Measurements from ENCODE around the gene GREB1L. TPM values are rescaled to one million over a fixed set of nuclear protein-coding genes. Genes with fewer than 3 reads are reported as not detected.

The GREB1L gene
- total RNA-seq, 1 donor, result 25.0 TPM

DNA sequence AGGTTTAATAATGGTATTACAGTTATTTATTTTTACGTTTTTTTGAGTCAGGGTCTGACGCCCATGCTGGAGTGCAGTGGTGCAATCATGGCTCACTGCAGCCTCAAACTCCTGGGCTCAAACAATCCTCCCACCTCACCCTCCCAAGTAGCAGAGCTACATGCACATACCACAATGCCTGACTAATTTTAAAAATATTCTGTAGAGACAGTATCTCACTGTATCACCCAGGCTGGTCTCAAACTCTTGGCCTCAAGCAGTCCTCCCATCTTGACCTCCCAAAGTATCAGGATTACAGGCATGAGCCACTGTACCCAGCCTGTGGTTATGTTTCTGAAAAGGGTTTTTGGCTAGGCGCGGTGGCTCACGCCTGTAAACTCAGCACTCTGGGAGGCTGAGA is 237.7 kb downstream of the GREB1L start:
- H3K4me3 ChIP-seq (ENCODE audit: low read depth, low read length), result no peak overlapping the region
- no peak for DNase-seq (ENCODE audit: low read depth)
- TF ChIP-seq, protein P1, sequence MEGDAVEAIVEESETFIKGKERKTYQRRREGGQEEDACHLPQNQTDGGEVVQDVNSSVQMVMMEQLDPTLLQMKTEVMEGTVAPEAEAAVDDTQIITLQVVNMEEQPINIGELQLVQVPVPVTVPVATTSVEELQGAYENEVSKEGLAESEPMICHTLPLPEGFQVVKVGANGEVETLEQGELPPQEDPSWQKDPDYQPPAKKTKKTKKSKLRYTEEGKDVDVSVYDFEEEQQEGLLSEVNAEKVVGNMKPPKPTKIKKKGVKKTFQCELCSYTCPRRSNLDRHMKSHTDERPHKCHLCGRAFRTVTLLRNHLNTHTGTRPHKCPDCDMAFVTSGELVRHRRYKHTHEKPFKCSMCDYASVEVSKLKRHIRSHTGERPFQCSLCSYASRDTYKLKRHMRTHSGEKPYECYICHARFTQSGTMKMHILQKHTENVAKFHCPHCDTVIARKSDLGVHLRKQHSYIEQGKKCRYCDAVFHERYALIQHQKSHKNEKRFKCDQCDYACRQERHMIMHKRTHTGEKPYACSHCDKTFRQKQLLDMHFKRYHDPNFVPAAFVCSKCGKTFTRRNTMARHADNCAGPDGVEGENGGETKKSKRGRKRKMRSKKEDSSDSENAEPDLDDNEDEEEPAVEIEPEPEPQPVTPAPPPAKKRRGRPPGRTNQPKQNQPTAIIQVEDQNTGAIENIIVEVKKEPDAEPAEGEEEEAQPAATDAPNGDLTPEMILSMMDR (IDR thresholded peaks at IDR 0.05; ENCODE audit: insufficient read depth, low read depth, low read length), result no peak

DNA sequence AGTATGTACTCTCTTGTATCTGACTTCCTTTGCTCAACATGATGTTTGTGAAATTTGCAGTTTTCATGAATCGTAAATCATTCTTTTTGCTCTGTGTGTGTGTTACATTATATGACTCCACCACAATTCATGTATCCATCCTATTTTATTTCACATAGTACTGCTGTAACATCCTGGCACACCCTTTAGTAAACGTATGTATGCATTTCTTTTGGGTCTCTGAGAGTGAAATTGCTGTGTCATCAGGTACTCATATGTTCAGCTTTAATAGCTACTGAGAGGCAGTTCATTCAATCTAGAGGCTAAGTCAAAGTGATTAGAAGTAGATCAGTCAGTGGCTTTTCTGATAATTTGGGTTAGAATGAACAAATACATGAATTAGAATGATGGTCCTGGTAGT is 239.7 kb downstream of the GREB1L start:
- no peak overlapping the region for H3K4me3 ChIP-seq (ENCODE audit: low read depth, low read length)
- TF ChIP-seq, protein P1 (IDR thresholded peaks at IDR 0.05; ENCODE audit: insufficient read depth, low read depth, low read length), result no peak
- no peak for DNase-seq (ENCODE audit: low read depth)

DNA sequence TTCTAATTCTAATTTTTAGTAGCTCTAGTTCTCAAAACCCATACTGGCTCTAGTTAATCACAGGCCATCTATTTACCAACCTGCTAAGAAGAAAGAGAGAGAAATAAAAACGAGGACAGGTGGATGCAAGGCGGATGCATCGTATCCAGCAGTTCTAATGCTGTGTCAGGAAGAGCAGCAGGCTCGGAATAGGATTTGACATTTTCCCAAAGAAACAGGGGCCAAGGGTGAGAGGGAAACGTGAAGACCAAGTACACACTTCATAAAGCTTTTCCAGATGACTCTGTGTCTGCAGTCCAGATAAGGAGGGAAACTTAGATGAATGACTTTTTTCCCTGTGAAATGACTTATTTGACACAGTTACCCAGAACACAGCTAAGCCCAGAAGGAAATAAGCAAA is 241.0 kb downstream of the GREB1L start:
- TF ChIP-seq, protein P1 (IDR thresholded peaks at IDR 0.05; ENCODE audit: insufficient read depth, low read depth, low read length), result no peak
- no peak for DNase-seq (ENCODE audit: low read depth)
- H3K4me3 ChIP-seq (ENCODE audit: low read depth, low read length), result no peak overlapping the region

DNA sequence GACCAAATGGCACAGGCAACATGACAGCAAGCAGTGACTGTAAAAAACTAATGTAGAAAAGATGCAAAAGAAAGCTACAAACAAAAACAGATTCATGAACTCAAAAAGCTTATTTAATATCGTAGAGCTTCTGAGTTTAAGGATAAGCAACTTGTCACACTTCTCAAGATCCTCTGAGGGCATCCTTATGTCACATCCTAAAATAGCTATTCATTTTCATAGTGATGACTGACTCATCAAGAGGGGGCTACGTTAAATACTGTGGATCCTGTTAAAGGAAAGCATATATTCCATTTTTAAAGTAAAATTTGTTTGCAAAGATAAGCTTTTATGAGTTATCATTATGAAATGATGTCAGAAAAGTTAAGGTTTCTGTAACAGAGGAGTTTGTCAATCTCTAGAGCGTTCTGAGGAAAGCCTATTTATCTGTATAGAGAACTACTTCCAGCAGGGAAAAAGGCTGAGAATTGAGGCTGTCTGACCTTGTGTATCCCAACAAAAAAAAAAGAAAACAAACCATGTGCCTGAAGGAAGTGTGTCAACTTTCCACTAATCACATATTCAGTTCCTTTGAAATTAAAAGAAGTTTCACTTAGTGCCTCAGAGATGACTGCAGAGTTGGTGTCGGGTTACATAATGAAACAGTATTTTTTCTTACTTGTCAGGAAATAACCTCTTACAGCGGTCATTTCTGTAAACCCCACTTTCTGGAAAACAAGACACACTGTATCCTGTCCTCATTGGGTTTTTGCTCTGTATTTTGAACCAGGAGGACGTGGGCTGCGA is 243.0 kb downstream of the GREB1L start:
- peak; percentile 51 for DNase-seq (ENCODE audit: low read depth)
- TF ChIP-seq, protein P1 (IDR thresholded peaks at IDR 0.05; ENCODE audit: insufficient read depth, low read depth, low read length), result no peak

DNA sequence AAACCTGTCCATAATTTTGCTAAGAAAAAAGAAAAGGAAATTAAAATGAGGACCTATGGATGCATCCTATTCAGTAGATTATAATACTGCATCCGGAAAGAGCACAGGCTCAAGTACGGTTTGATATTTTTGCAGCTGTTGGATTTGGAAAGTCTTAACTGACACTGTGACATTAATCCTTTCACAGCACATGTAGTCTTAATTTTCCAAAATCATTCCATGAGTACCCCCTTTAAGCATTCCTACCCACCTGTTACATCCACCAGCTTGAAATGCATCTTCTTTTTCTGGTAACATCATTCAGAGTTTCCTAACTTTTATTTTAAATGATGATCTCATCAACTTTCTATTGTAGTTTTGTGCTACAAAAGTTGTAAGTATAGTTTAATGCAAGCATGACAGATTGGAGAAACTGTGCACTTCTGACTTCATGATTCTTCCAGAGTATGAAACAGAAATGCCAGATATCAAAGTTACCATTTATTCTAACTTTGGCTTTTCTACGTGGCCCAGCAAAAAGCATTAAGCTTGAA is 244.9 kb downstream of the GREB1L start:
- TF ChIP-seq, protein P1 (IDR thresholded peaks at IDR 0.05; ENCODE audit: insufficient read depth, low read depth, low read length), result no peak
- H3K4me3 ChIP-seq (ENCODE audit: low read depth, low read length), result no peak overlapping the region
- DNase-seq (ENCODE audit: low read depth), result no peak

More for the DNA sequence above, 243.0 kb downstream of the GREB1L start:
- H3K4me3 ChIP-seq (ENCODE audit: low read depth, low read length), result no peak overlapping the region

DNA sequence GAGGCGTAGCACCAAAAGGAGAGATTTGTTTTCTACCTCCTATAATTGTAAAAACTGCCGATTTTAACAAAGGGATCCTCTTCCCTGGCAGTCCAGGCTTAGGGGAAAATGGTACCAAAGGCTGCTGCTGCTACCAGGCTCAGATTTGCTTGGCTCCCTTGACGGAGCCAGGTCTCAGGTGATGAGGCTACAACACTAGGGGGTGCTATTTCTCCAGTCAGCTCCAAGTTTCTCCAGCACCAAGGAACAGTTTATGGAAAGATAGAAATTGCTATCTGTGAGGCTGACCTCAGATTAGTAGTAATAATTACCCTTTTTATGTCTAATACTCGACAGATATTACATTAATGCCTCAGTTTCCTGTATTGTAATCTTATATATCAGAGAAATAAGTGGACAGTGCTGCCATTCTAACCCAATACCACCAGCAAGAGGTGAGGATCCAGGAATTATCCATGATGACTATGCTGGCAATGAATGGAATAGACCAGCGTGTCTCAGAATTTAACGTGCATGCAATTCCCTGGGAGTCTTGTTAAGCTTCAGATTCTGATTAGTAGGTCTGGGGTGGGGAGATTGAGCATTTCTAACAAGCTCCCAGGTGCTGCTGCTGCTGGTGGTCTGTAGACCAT is 247.2 kb downstream of the GREB1L start:
- TF ChIP-seq, protein P1 (IDR thresholded peaks at IDR 0.05; ENCODE audit: insufficient read depth, low read depth, low read length), result peak; percentile 88
- H3K4me3 ChIP-seq (ENCODE audit: low read depth, low read length), result no peak overlapping the region
- peak; percentile 70 for DNase-seq (ENCODE audit: low read depth)
